Liver (tissue), 2 donors: Measurements from ENCODE around the gene ZNF678.

Experiments used
- RAD21 ChIP-seq, 2 donors: IDR thresholded peaks; 2 replicates each; pipeline ENCODE4 v1.6.1; 2016; ENCODE audit warnings: antibody characterized with exemption in 2 of 2, mild to moderate bottlenecking in 2 of 2
- RXRA ChIP-seq, 2 donors: IDR thresholded peaks; 2 replicates each; pipeline ENCODE4 v1.6.1; 2017 to 2018; ENCODE audit warnings: antibody characterized with exemption in 2 of 2, mild to moderate bottlenecking in 1 of 2
- TF ChIP-seq, protein P1 (sequence below): IDR thresholded peaks from 2 replicates; pipeline ENCODE4 v1.6.1; 2016; ENCODE audit warnings: antibody characterized with exemption, mild to moderate bottlenecking
- donor health status: healthy.

DNA sequence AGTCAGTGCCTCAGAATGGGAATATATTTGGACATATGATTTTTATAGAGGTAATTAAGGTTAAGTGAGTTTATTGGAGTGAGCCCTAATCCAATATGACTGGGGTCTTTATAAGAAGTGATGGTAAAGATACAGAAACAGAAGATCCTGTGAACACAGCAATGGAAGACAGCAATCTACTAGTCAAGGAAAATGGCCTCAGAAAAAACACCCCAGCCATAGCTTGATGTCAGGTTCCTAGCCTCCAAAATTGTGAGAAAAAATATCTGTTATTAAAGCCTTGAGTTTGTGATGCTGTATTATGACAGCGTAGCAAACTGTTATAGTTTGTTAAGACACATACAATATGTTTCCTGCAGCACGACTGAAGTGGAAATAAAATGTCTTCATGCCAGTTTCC, 99.6 kb downstream of the ZNF678 start:
- no peak for TF ChIP-seq RAD21 (IDR thresholded peaks at IDR 0.05)
- no peak for TF ChIP-seq RXRA (IDR thresholded peaks at IDR 0.05)
- TF ChIP-seq, protein P1, sequence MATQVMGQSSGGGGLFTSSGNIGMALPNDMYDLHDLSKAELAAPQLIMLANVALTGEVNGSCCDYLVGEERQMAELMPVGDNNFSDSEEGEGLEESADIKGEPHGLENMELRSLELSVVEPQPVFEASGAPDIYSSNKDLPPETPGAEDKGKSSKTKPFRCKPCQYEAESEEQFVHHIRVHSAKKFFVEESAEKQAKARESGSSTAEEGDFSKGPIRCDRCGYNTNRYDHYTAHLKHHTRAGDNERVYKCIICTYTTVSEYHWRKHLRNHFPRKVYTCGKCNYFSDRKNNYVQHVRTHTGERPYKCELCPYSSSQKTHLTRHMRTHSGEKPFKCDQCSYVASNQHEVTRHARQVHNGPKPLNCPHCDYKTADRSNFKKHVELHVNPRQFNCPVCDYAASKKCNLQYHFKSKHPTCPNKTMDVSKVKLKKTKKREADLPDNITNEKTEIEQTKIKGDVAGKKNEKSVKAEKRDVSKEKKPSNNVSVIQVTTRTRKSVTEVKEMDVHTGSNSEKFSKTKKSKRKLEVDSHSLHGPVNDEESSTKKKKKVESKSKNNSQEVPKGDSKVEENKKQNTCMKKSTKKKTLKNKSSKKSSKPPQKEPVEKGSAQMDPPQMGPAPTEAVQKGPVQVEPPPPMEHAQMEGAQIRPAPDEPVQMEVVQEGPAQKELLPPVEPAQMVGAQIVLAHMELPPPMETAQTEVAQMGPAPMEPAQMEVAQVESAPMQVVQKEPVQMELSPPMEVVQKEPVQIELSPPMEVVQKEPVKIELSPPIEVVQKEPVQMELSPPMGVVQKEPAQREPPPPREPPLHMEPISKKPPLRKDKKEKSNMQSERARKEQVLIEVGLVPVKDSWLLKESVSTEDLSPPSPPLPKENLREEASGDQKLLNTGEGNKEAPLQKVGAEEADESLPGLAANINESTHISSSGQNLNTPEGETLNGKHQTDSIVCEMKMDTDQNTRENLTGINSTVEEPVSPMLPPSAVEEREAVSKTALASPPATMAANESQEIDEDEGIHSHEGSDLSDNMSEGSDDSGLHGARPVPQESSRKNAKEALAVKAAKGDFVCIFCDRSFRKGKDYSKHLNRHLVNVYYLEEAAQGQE: no peak
